CD4-positive, alpha-beta T cell treated with Interleukin-4 for 4 hours (primary cell): Measurements from ENCODE around the gene CELA2A.

Experiments
- DNase-seq: peaks from one replicate; pipeline ENCODE4 v3.0.0-alpha.2; 2020

CELA2A gene

GRCh38 chr1:15456313-15456954 lies at the start of gene CELA2A:
Gene CELA2A, plus strand, starts transcription at chr1:15456732. Its CDS starts 22 bp downstream, at chr1:15456754.
- DNase-seq: no peak

- no peak for DNase-seq
Measured at GRCh38 chr1:15407580-15407979, 49.0 kb upstream of the CELA2A start.

GRCh38 chr1:15408890-15409387 lies 47.6 kb upstream of the CELA2A start:
- DNase-seq: no peak

- peak; percentile 98 for DNase-seq
Measured at GRCh38 chr1:15409388-15410222, 46.9 kb upstream of the CELA2A start, which contains the start of gene EFHD2. Gene EFHD2, plus strand, starts transcription at chr1:15409888. Its CDS starts 84 bp downstream, at chr1:15409972.

GRCh38 chr1:15410223-15410883 lies 46.2 kb upstream of the CELA2A start:
- DNase-seq: no peak

- no peak for DNase-seq
Measured at GRCh38 chr1:15410884-15411245, 45.7 kb upstream of the CELA2A start.

GRCh38 chr1:15411593-15412137 lies 44.9 kb upstream of the CELA2A start:
- peak; percentile 56 for DNase-seq

GRCh38 chr1:15412175-15412800 lies 44.2 kb upstream of the CELA2A start:
- peak; percentile 79 for DNase-seq

GRCh38 chr1:15412843-15413242 lies 43.7 kb upstream of the CELA2A start:
- no peak for DNase-seq

GRCh38 chr1:15413563-15414444 lies 42.7 kb upstream of the CELA2A start:
- no peak for DNase-seq

GRCh38 chr1:15414445-15414983 lies 42.0 kb upstream of the CELA2A start:
- DNase-seq: no peak

GRCh38 chr1:15417059-15417934 lies 39.2 kb upstream of the CELA2A start:
- peak; percentile 85 for DNase-seq

GRCh38 chr1:15418806-15419515 lies 37.6 kb upstream of the CELA2A start:
- no peak for DNase-seq

GRCh38 chr1:15420853-15421465 lies 35.6 kb upstream of the CELA2A start:
- no peak for DNase-seq

- no peak for DNase-seq
Measured at GRCh38 chr1:15422871-15423270, 33.7 kb upstream of the CELA2A start.

GRCh38 chr1:15423355-15424077 lies 33.0 kb upstream of the CELA2A start:
- DNase-seq: no peak

- DNase-seq: no peak
Measured at GRCh38 chr1:15424146-15424667, 32.3 kb upstream of the CELA2A start.

- no peak for DNase-seq
Measured at GRCh38 chr1:15424981-15425380, 31.6 kb upstream of the CELA2A start.
